ENCODE results near the gene CRYGD. TPM values are rescaled to one million over a fixed set of nuclear protein-coding genes. Genes with fewer than 3 reads are reported as not detected.

CRYGD gene
- total RNA-seq, 1 donor from 2014 or later: not detected

- Mint-ChIP-seq H3K27me3 (ENCODE audit: unreplicated experiment) (peaks cover 6% of the 10 kb centered on the region), H3K4me3 (ENCODE audit: unreplicated experiment) (no peak overlapping the region), H3K4me1 (ENCODE audit: unreplicated experiment) (no peaks in the 10 kb centered on the region), H3K9me3 (ENCODE audit: unreplicated experiment) (no peaks in the 10 kb centered on the region), H3K27ac (ENCODE audit: unreplicated experiment) (no peak overlapping the region), H3K36me3 (ENCODE audit: low read depth, unreplicated experiment) (no peaks in the 10 kb centered on the region)
- DNase-seq (ENCODE audit: low spot score): no peak
- no peak for TF ChIP-seq CTCF (IDR thresholded peaks at IDR 0.05; ENCODE audit: unreplicated experiment)
These were observed 6.4 kb upstream of the CRYGD start for GRCh38 chr2:208130712-208131110.

- DNase-seq (ENCODE audit: low spot score): no peak
- Mint-ChIP-seq H3K4me1 (ENCODE audit: unreplicated experiment) (no peaks in the 10 kb centered on the region), H3K36me3 (ENCODE audit: low read depth, unreplicated experiment) (no peaks in the 10 kb centered on the region), H3K27ac (ENCODE audit: unreplicated experiment) (no peak within 1 kb of the TSS), H3K27me3 (ENCODE audit: unreplicated experiment) (peaks cover 10% of the 10 kb centered on the region), H3K4me3 (ENCODE audit: unreplicated experiment) (no peak within 1 kb of the TSS), H3K9me3 (ENCODE audit: unreplicated experiment) (no peaks in the 10 kb centered on the region)
- TF ChIP-seq CTCF (IDR thresholded peaks at IDR 0.05; ENCODE audit: unreplicated experiment): no peak
These were observed 5.7 kb upstream of the CRYGD start, which contains the start of gene CRYGC for GRCh38 chr2:208129744-208130711. Gene CRYGC (minus strand): TSS chr2:208129828. CDS start chr2:208129792, 36 bp downstream.

- TF ChIP-seq CTCF (IDR thresholded peaks at IDR 0.05; ENCODE audit: unreplicated experiment): no peak
- H3K27me3 Mint-ChIP-seq (ENCODE audit: unreplicated experiment): peaks cover 10% of the 10 kb centered on the region
- H3K4me3 Mint-ChIP-seq (ENCODE audit: unreplicated experiment): no peak overlapping the region
- no peak for DNase-seq (ENCODE audit: low spot score)
- peaks cover 2% of the 10 kb centered on the region for H3K4me1 Mint-ChIP-seq (ENCODE audit: unreplicated experiment)
- no peaks in the 10 kb centered on the region for H3K36me3 Mint-ChIP-seq (ENCODE audit: low read depth, unreplicated experiment)
- no peaks in the 10 kb centered on the region for H3K9me3 Mint-ChIP-seq (ENCODE audit: unreplicated experiment)
- no peak overlapping the region for H3K27ac Mint-ChIP-seq (ENCODE audit: unreplicated experiment)
These were observed 3.8 kb upstream of the CRYGD start for GRCh38 chr2:208128136-208128535.

- DNase-seq (ENCODE audit: low spot score): no peak
- H3K4me1 Mint-ChIP-seq (ENCODE audit: unreplicated experiment): peaks cover 2% of the 10 kb centered on the region
- H3K4me3 Mint-ChIP-seq (ENCODE audit: unreplicated experiment): no peak overlapping the region
- no peaks in the 10 kb centered on the region for H3K9me3 Mint-ChIP-seq (ENCODE audit: unreplicated experiment)
- TF ChIP-seq CTCF (IDR thresholded peaks at IDR 0.05; ENCODE audit: unreplicated experiment): no peak
- peaks cover 7% of the 10 kb centered on the region for H3K27me3 Mint-ChIP-seq (ENCODE audit: unreplicated experiment)
- no peaks in the 10 kb centered on the region for H3K36me3 Mint-ChIP-seq (ENCODE audit: low read depth, unreplicated experiment)
- no peak overlapping the region for H3K27ac Mint-ChIP-seq (ENCODE audit: unreplicated experiment)
These were observed 2.8 kb upstream of the CRYGD start for GRCh38 chr2:208127090-208127489.

- TF ChIP-seq CTCF (IDR thresholded peaks at IDR 0.05; ENCODE audit: unreplicated experiment): no peak
- no peaks in the 10 kb centered on the region for H3K9me3 Mint-ChIP-seq (ENCODE audit: unreplicated experiment)
- no peaks in the 10 kb centered on the region for H3K36me3 Mint-ChIP-seq (ENCODE audit: low read depth, unreplicated experiment)
- no peak for DNase-seq (ENCODE audit: low spot score)
- H3K4me3 Mint-ChIP-seq (ENCODE audit: unreplicated experiment): no peak overlapping the region
- peaks cover 2% of the 10 kb centered on the region for H3K4me1 Mint-ChIP-seq (ENCODE audit: unreplicated experiment)
- no peak overlapping the region for H3K27ac Mint-ChIP-seq (ENCODE audit: unreplicated experiment)
- peaks cover 8% of the 10 kb centered on the region for H3K27me3 Mint-ChIP-seq (ENCODE audit: unreplicated experiment)
These were observed 927 bp upstream of the CRYGD start for GRCh38 chr2:208125251-208125650.

Data from endothelial cell (in vitro differentiated cells).